ENCODE results near the gene DAAM2. TPM values are rescaled to one million over a fixed set of nuclear protein-coding genes. Genes with fewer than 3 reads are reported as not detected.

The DAAM2 gene
- polyA plus RNA-seq, 1 donor (not counting 4 experiments of a cell fraction or from before 2014, with no cell fraction given), result not detected

DNA sequence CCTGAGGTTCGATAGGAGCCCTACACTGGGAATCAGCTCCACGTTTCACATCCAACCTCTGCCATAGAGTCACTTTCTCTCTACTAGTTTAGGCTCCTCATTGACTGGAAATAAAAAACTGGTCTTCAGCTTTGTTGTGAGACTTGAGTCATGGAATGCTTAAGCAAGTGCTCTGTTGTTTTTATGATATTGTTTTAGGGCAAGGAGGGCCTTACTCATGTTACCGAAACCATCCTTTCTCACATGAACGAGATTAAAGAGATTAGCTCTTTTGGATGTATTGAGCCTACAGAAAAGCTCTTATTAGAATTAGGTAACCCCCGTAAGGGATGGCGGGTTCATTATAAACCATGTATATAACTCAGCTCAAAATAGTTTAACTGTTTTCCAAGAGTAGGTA, 149.0 kb downstream of the DAAM2 start:
- FAIRE-seq, result no peak
- no peaks in the 10 kb centered on the region for H4K20me1 ChIP-seq (ENCODE audit: control insufficient read depth, extremely low read depth, insufficient read depth, low read length)

DNA sequence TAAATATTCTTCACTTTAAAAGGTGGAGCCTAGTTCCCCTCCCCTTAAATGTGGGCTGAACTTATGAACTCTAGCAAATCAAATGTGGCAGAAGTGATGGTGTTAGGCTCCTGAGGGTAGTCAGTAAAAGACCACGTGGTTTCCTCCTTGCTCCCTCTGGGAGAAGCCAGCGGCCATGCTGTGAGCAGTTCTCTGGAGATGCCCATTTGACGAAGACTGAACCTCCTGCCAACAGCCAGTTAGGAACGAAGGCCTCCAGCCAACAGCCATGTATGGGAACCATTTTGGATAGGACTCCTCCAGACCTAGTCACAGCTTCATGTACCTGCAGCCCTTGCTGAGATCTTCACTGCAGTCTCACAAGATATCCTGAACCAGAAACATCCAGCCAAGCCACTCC, 149.6 kb downstream of the DAAM2 start:
- Histone ChIP-seq H3K4me3 (ENCODE audit: control insufficient read depth in 2 of 3, extremely low read depth in 1 of 3, insufficient read depth in 2 of 3, low read depth in 1 of 3, low read length in 3 of 3) (no peak overlapping the region), H3K4me2 (ENCODE audit: control insufficient read depth, extremely low read depth, insufficient read depth, low read depth, low read length) (no peak overlapping the region), H4K20me1 (ENCODE audit: control insufficient read depth, extremely low read depth, insufficient read depth, low read length) (no peaks in the 10 kb centered on the region), H3K4me1 (ENCODE audit: control insufficient read depth, extremely low read depth, insufficient read depth, low read length) (peaks cover 8% of the 10 kb centered on the region), H2AFZ (ENCODE audit: control insufficient read depth, low read length) (no peak overlapping the region), H3K9me1 (ENCODE audit: control insufficient read depth, extremely low read depth, insufficient read depth, low read length) (no peaks in the 10 kb centered on the region), H3K27me3 (ENCODE audit: control insufficient read depth, extremely low read depth, insufficient read depth, low read length) (no peaks in the 10 kb centered on the region), H3K9me3 (ENCODE audit: control insufficient read depth, low read depth, low read length) (no peaks in the 10 kb centered on the region), H3K79me2 (ENCODE audit: control insufficient read depth, insufficient read depth, low read length) (no peaks in the 10 kb centered on the region), H3K9ac (ENCODE audit: control insufficient read depth, extremely low read depth, insufficient read depth, low read length) (no peak overlapping the region), H3K36me3 (ENCODE audit: control insufficient read depth in 2 of 2, extremely low read depth in 1 of 2, insufficient read depth in 2 of 2, low read length in 2 of 2) (no peaks in the 10 kb centered on the region), H3K27ac (ENCODE audit: control insufficient read depth, insufficient read depth, low read length) (no peak overlapping the region)
- dilution Hi-C loops (cut with MboI; ENCODE audit: extremely low pct_ligation_motif_present, low sequenced_read_pairs), result no loop called here
- DNase-seq (ENCODE audit: low read depth, low spot score) (no peak), FAIRE-seq (no peak)
- TF ChIP-seq EZH2 (IDR thresholded peaks at IDR 0.05; ENCODE audit: low read length), result no peak
- TF ChIP-seq, protein P1, sequence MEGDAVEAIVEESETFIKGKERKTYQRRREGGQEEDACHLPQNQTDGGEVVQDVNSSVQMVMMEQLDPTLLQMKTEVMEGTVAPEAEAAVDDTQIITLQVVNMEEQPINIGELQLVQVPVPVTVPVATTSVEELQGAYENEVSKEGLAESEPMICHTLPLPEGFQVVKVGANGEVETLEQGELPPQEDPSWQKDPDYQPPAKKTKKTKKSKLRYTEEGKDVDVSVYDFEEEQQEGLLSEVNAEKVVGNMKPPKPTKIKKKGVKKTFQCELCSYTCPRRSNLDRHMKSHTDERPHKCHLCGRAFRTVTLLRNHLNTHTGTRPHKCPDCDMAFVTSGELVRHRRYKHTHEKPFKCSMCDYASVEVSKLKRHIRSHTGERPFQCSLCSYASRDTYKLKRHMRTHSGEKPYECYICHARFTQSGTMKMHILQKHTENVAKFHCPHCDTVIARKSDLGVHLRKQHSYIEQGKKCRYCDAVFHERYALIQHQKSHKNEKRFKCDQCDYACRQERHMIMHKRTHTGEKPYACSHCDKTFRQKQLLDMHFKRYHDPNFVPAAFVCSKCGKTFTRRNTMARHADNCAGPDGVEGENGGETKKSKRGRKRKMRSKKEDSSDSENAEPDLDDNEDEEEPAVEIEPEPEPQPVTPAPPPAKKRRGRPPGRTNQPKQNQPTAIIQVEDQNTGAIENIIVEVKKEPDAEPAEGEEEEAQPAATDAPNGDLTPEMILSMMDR (optimal IDR thresholded peaks at IDR 0.05 in 1 of 3, IDR thresholded peaks at IDR 0.05 in 1 of 3, conservative IDR thresholded peaks at IDR 0.05 in 1 of 3; ENCODE audit: extremely low read depth in 1 of 3, insufficient read depth in 2 of 3, low read length in 3 of 3), result no peak

More for the DNA sequence above, 149.0 kb downstream of the DAAM2 start:
- H3K9me1 ChIP-seq (ENCODE audit: control insufficient read depth, extremely low read depth, insufficient read depth, low read length), result no peaks in the 10 kb centered on the region
- H2AFZ ChIP-seq (ENCODE audit: control insufficient read depth, low read length), result no peak overlapping the region
- dilution Hi-C loops (cut with MboI; ENCODE audit: extremely low pct_ligation_motif_present, low sequenced_read_pairs), result no loop called here
- DNase-seq (ENCODE audit: low read depth, low spot score), result no peak
- H3K79me2 ChIP-seq (ENCODE audit: control insufficient read depth, insufficient read depth, low read length), result no peaks in the 10 kb centered on the region
- peaks cover 8% of the 10 kb centered on the region for H3K4me1 ChIP-seq (ENCODE audit: control insufficient read depth, extremely low read depth, insufficient read depth, low read length)
- no peak overlapping the region for H3K4me3 ChIP-seq (ENCODE audit: control insufficient read depth in 2 of 3, extremely low read depth in 1 of 3, insufficient read depth in 2 of 3, low read depth in 1 of 3, low read length in 3 of 3)
- H3K27me3 ChIP-seq (ENCODE audit: control insufficient read depth, extremely low read depth, insufficient read depth, low read length), result no peaks in the 10 kb centered on the region
- H3K9ac ChIP-seq (ENCODE audit: control insufficient read depth, extremely low read depth, insufficient read depth, low read length), result no peak overlapping the region
- TF ChIP-seq EZH2 (IDR thresholded peaks at IDR 0.05; ENCODE audit: low read length), result no peak
- TF ChIP-seq, protein P1 (optimal IDR thresholded peaks at IDR 0.05 in 1 of 3, IDR thresholded peaks at IDR 0.05 in 1 of 3, conservative IDR thresholded peaks at IDR 0.05 in 1 of 3; ENCODE audit: extremely low read depth in 1 of 3, insufficient read depth in 2 of 3, low read length in 3 of 3), result no peak
- no peaks in the 10 kb centered on the region for H3K36me3 ChIP-seq (ENCODE audit: control insufficient read depth in 2 of 2, extremely low read depth in 1 of 2, insufficient read depth in 2 of 2, low read length in 2 of 2)
- no peak overlapping the region for H3K4me2 ChIP-seq (ENCODE audit: control insufficient read depth, extremely low read depth, insufficient read depth, low read depth, low read length)
- H3K27ac ChIP-seq (ENCODE audit: control insufficient read depth, insufficient read depth, low read length), result no peak overlapping the region
- no peaks in the 10 kb centered on the region for H3K9me3 ChIP-seq (ENCODE audit: control insufficient read depth, low read depth, low read length)
